Measurements from ENCODE around the gene OGFR. TPM values are rescaled to one million over a fixed set of nuclear protein-coding genes. Genes with fewer than 3 reads are reported as not detected.
A peak's percentile ranks its signal among the peaks of the same experiment; 100 is the strongest.

The OGFR gene, protein sequence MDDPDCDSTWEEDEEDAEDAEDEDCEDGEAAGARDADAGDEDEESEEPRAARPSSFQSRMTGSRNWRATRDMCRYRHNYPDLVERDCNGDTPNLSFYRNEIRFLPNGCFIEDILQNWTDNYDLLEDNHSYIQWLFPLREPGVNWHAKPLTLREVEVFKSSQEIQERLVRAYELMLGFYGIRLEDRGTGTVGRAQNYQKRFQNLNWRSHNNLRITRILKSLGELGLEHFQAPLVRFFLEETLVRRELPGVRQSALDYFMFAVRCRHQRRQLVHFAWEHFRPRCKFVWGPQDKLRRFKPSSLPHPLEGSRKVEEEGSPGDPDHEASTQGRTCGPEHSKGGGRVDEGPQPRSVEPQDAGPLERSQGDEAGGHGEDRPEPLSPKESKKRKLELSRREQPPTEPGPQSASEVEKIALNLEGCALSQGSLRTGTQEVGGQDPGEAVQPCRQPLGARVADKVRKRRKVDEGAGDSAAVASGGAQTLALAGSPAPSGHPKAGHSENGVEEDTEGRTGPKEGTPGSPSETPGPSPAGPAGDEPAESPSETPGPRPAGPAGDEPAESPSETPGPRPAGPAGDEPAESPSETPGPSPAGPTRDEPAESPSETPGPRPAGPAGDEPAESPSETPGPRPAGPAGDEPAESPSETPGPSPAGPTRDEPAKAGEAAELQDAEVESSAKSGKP
- total RNA-seq: 17.8 TPM
- long read RNA-seq, transcript OGFR-201 (7 exons, 2,410 nt): major isoform, 131 of 146 reads
- long read RNA-seq, partial matches to known transcripts: 10 of 146 reads
- long read RNA-seq, other reads (novel, unspliced or antisense): 5 of 146 reads

GRCh38 chr20:62804627-62805154 lies at the start of gene OGFR:
OGFR (plus strand) TSS chr20:62804835; CDS start chr20:62804860, 25 bp downstream.
- peak; percentile 38 for ATAC-seq (ENCODE audit: poor library complexity)
- DNase-seq: peak; percentile 82
- intact Hi-C loops (cut with DNase I): loop anchor here (5.0 kb wide), 1 partner anchor 132 kb away; no protein-coding TSS in a partner anchor

DNA sequence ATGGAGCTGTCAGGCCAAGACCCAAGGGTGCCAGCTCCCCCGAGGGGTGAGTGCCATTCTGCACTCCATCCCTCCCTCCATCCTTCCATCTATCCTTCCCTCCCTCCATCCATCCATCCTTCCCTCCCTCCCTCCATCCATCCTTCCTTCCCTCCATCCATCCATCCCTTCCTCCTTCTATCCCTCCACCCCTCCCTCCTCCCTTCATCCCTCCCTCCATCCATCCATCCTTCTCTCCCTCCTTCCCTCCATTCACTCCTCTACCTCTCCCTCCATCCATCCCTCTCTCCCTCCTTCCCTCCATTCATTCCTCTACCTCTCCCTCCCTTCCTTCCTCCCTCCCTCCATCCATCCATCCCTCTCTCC lies 49.7 kb upstream of the OGFR start:
- ATAC-seq (ENCODE audit: poor library complexity): no peak
- DNase-seq: no peak
- intact Hi-C loops (cut with DNase I): no loop called here

DNA sequence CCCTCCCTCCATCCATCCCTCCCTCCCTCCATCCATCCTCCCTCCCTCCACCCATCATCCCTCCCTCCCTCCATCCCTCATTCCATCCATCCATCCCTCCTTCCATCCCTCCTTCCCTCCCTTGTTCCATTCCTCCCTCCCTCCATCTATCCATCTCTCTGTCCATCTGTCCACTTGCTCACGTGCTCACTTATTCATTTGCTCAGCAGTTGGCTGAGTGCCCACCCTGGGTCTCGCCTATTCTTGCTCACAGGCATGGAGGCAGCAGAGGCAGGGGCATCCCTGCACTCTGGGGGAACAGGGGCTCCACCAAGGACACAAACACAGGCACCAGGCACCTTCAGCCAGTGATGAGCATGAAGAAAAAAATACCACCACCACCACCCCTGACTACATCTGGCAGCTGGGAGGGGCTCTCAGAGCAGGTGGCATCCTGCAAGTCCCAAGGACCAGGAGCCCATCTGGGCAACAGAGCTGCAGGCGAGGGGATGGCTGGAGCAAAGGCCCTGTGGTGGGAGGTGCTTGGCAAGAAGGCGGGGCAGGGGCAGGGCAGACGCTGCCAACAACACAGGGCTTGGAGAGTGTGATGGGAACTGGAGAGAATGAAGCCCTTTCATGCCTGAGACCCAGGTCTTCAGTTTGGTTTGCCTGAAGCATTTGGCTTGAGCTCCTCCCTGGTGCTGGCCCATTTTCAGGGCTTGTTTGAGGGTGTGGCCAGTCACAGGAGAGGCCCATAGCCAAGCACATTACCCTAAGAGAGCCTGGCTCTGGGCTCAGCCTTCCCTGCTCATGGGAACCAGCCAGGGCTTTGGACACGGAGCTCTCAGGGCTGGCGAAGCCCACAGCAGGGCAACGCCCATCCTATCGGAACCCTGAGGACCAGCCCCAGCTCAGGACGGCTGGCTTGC lies 48.6 kb upstream of the OGFR start:
- DNase-seq (peak; percentile 49), ATAC-seq (ENCODE audit: poor library complexity) (no peak)
- intact Hi-C loops (cut with DNase I): no loop called here

DNA sequence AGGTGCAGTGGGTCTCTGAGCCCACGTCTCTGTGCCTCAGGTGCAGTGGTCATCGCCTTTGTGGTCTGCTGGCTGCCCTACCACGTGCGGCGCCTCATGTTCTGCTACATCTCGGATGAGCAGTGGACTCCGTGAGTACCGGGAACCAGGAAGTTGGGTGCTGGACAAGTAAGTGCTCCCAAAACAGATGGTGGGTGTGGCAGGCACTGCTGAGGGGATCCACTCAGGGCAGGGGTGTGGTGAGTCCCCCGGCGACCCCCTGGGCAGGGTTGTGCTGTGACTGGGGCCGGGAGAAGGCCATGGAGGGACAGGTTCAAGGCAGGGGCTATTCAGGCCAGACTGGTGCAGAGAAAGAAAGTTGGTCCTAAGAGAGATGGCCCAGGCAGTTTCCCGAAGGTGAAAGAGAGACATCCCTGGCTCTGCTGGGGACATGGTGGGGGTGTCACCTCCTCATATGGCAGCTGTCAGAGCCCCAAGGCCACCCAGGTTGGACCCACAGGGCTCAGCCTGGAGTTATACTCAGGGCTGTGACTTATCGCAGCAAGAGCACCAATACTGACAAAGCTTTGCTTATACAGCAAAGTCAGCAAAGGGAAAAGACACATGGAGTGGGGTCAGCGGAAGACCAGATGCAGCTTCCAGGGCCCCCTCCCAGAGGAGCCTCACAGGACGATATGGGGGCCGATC lies 46.3 kb upstream of the OGFR start:
- intact Hi-C loops (cut with DNase I): no loop called here
- ATAC-seq (ENCODE audit: poor library complexity) (no peak), DNase-seq (peak; percentile 18)

DNA sequence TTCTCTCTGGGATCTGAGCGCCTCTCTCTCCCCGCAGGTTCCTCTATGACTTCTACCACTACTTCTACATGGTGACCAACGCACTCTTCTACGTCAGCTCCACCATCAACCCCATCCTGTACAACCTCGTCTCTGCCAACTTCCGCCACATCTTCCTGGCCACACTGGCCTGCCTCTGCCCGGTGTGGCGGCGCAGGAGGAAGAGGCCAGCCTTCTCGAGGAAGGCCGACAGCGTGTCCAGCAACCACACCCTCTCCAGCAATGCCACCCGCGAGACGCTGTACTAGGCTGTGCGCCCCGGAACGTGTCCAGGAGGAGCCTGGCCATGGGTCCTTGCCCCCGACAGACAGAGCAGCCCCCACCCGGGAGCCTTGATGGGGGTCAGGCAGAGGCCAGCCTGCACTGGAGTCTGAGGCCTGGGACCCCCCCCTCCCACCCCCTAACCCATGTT lies 44.6 kb upstream of the OGFR start:
- ATAC-seq (ENCODE audit: poor library complexity) (no peak), DNase-seq (peak; percentile 33)
- intact Hi-C loops (cut with DNase I): no loop called here

- peak; percentile 23 for DNase-seq
- no peak for ATAC-seq (ENCODE audit: poor library complexity)
- intact Hi-C loops (cut with DNase I): no loop called here
Measured at GRCh38 chr20:62760471-62760855, 44.2 kb upstream of the OGFR start.

DNA sequence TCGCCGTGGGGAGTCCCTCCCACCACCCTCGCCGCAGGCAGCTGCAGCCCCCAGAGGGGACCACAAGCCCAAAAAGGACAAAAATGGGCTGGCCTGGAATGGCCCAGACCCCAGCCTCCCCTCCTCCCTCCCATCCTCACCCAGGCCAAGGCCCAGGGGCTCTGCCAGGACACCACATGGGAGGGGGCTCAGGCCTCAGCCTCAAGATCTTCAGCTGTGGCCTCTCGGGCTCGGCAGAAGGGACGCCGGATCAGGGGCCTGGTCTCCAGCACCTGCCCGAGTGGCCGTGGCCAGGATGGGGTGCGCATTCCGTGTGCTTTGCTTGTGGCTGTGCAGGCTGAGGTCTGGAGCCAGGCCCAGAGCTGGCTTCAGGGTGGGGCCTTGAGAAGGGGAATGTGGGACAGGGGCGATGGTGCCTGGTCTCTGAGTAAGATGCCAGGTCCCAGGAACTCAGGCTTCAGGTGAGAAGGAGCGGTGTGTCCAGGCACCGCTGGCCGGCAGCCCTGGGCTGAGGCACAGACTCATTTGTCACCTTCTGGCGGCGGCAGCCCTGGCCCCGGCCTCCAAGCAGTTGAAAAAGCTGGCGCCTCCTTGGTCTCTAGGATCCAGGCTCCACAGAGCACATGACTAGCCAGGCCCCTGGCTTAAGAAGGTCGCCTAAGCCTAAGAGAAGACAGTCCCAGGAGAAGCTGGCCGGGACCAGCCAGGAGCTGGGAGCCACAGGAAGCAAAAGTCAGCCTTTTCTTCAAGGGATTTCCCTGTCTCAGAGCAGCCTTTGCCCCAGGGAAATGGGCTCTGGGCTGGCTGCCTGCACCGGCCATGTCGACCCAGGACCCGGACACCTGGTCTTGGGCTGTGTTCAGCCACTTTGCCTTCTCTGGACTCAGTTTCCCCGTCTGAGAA lies 43.5 kb upstream of the OGFR start:
- intact Hi-C loops (cut with DNase I): no loop called here
- DNase-seq (peak; percentile 44), ATAC-seq (ENCODE audit: poor library complexity) (no peak)

DNA sequence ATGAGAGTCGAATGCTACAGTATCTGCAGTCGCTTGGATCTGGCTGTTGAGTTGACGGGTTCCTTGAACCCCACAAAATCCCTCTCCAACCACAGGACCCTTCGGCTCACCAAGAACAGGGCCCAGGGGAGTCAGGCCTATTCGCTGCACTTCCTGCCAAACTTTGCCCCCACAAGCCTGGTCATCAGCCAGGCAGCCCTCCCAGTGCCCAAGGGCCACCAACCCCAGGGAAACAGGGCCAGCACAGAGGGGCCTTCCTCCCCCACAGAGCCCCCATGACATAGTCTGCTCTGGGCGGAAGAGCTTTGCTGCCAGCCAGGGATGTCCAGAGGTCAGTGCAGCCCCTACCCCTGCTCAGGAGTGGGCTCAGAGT lies 42.9 kb upstream of the OGFR start:
- intact Hi-C loops (cut with DNase I): no loop called here
- ATAC-seq (ENCODE audit: poor library complexity) (no peak), DNase-seq (peak; percentile 21)

- intact Hi-C loops (cut with DNase I): no loop called here
- ATAC-seq (ENCODE audit: poor library complexity) (no peak), DNase-seq (peak; percentile 20)
Measured at GRCh38 chr20:62762376-62762775, 42.3 kb upstream of the OGFR start.

- DNase-seq: peak; percentile 24
Measured at GRCh38 chr20:62762801-62763368, 41.8 kb upstream of the OGFR start.

GRCh38 chr20:62763404-62763803 lies 41.2 kb upstream of the OGFR start:
- no peak for ATAC-seq (ENCODE audit: poor library complexity)
- DNase-seq: no peak
- intact Hi-C loops (cut with DNase I): no loop called here

More at GRCh38 chr20:62762801-62763368, 41.8 kb upstream of the OGFR start:
- intact Hi-C loops (cut with DNase I): no loop called here
- no peak for ATAC-seq (ENCODE audit: poor library complexity)

- ATAC-seq (ENCODE audit: poor library complexity) (no peak), DNase-seq (peak; percentile 29)
- intact Hi-C loops (cut with DNase I): no loop called here
Measured at GRCh38 chr20:62764156-62764935, 40.3 kb upstream of the OGFR start.

- intact Hi-C loops (cut with DNase I): no loop called here
- no peak for ATAC-seq (ENCODE audit: poor library complexity)
- DNase-seq: no peak
Measured at GRCh38 chr20:62765021-62765420, 39.6 kb upstream of the OGFR start.

- intact Hi-C loops (cut with DNase I): no loop called here
- peak; percentile 27 for DNase-seq
- no peak for ATAC-seq (ENCODE audit: poor library complexity)
Measured at GRCh38 chr20:62765432-62766070, 39.1 kb upstream of the OGFR start.

DNA sequence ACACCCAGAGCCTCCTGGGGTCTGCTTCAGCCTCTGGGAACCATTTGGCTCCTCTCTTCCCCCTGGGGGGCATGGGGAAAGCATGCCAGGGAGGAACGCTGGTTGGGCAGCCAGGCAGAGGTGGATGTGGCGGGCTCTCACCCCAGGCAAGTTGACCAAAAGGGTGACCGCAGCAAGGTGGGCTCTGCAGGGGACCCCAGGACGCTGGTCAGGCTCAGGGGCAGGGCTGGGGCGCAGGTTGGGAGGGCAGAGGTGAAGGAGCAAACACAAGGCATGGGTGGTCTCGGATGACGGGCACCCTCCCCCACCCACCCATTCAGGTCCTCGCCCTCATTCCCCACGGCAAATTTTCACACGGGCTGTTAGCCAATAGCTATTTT lies 38.6 kb upstream of the OGFR start:
- no peak for ATAC-seq (ENCODE audit: poor library complexity)
- intact Hi-C loops (cut with DNase I): no loop called here

DNA sequence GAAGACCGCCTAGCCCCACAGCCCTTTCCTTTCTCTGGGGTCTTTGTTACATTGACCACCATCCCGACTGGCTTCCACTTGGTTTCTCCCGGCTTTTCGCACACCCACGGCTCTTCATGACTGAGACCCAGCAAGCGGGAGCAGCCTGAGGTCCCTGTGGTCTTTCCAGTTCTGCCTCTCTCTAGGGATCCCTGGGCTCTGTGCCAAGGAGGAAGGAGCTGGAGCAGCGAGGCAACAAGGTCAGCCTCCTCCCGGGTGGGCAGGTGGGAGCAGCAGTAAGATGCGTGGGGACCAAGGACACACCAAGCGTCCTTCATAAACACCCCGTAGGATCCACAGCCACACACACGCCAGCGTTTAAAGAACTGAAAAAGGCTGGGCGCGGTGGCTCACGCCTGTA lies 37.9 kb upstream of the OGFR start:
- no peak for ATAC-seq (ENCODE audit: poor library complexity)
- peak; percentile 20 for DNase-seq
- intact Hi-C loops (cut with DNase I): no loop called here

More for the DNA sequence above, 38.6 kb upstream of the OGFR start:
- DNase-seq: peak; percentile 12

All from Right ventricle myocardium superior (tissue), 1 donor.